Trophoblast cell (in vitro differentiated cells and primary cell): ENCODE data around the gene GP1BA.

Experiments
- DNase-seq, 2 donors: peaks; one replicate each; pipeline ENCODE4 v3.0.0-alpha.2; 2016
- H2AFZ ChIP-seq: 2 replicates; pipeline ENCODE4 v1.6.1; 2013; ENCODE audit warnings: low read length, moderate library complexity, mild to moderate bottlenecking; ENCODE audit not compliant: insufficient read depth, poor library complexity
- H2AK5ac ChIP-seq: 2 replicates; pipeline ENCODE4 v1.6.1; 2013; ENCODE audit warnings: mild to moderate bottlenecking, low read length
- H2BK120ac ChIP-seq: 2 replicates; pipeline ENCODE4 v1.6.1; 2013; ENCODE audit warnings: low read length, mild to moderate bottlenecking, moderate library complexity; ENCODE audit not compliant: insufficient read depth, poor library complexity
- H2BK12ac ChIP-seq: 2 replicates; pipeline ENCODE4 v1.6.1; 2013; ENCODE audit warnings: mild to moderate bottlenecking, low read length, moderate library complexity
- H2BK5ac ChIP-seq: 2 replicates; pipeline ENCODE4 v1.6.1; 2013; ENCODE audit warnings: low read length, low read depth, moderate library complexity, mild to moderate bottlenecking; ENCODE audit not compliant: poor library complexity
- H3K14ac ChIP-seq: 2 replicates; pipeline ENCODE4 v1.6.1; 2013; ENCODE audit warnings: mild to moderate bottlenecking, low read length
- H3K18ac ChIP-seq: 2 replicates; pipeline ENCODE4 v1.6.1; 2013; ENCODE audit warnings: mild to moderate bottlenecking, low read length
- H3K23ac ChIP-seq: 2 replicates; pipeline ENCODE4 v1.6.1; 2013; ENCODE audit warnings: low read length
- H3K27ac ChIP-seq: 2 replicates; pipeline ENCODE4 v1.5.1; 2013; ENCODE audit warnings: low read depth, mild to moderate bottlenecking, inconsistent platforms, low read length, moderate library complexity
- H3K27me3 ChIP-seq: 2 replicates; pipeline ENCODE4 v1.6.1; 2013; ENCODE audit warnings: inconsistent platforms, mild to moderate bottlenecking, low read length, moderate library complexity; ENCODE audit not compliant: insufficient read depth
- H3K36me3 ChIP-seq, 2 experiments: 1 replicate in 1 of 2; 2 replicates in 1 of 2; pipeline ENCODE4 v1.6.1; 2013; ENCODE audit warnings: low read length in 2 of 2, mild to moderate bottlenecking in 2 of 2, moderate library complexity in 1 of 2; ENCODE audit not compliant: insufficient read depth in 2 of 2, control insufficient read depth in 1 of 2
- H3K4ac ChIP-seq: 2 replicates; pipeline ENCODE4 v1.6.1; 2013; ENCODE audit warnings: low read depth, mild to moderate bottlenecking, low read length, moderate library complexity
- H3K4me1 ChIP-seq, 2 experiments: 1 replicate in 1 of 2; 2 replicates in 1 of 2; pipeline ENCODE4 v1.6.1; 2013; ENCODE audit warnings: low read length in 2 of 2, mild to moderate bottlenecking in 2 of 2, moderate library complexity in 1 of 2; ENCODE audit not compliant: insufficient read depth in 2 of 2, control insufficient read depth in 1 of 2
- H3K4me2 ChIP-seq: 2 replicates; pipeline ENCODE4 v1.6.1; 2013; ENCODE audit warnings: inconsistent platforms, mild to moderate bottlenecking, low read length, moderate library complexity
- H3K4me3 ChIP-seq: 2 replicates; pipeline ENCODE4 v1.5.1; 2013; ENCODE audit warnings: mild to moderate bottlenecking, low read depth, low read length, inconsistent platforms
- H3K79me1 ChIP-seq: one replicate; pipeline ENCODE4 v1.6.1; 2013; ENCODE audit warnings: low read length
- H3K79me2 ChIP-seq: 2 replicates; pipeline ENCODE4 v1.6.1; 2013; ENCODE audit warnings: low read length, mild to moderate bottlenecking; ENCODE audit not compliant: control insufficient read depth, insufficient read depth, poor library complexity
- H3K9ac ChIP-seq: 2 replicates; pipeline ENCODE4 v1.6.1; 2013; ENCODE audit warnings: mild to moderate bottlenecking, low read length
- H3K9me3 ChIP-seq: 2 replicates; pipeline ENCODE4 v1.6.1; 2013; ENCODE audit warnings: low read depth, mild to moderate bottlenecking, control low read depth, inconsistent platforms, low read length; ENCODE audit not compliant: insufficient read depth
- H4K12ac ChIP-seq: 2 replicates; pipeline ENCODE4 v1.6.1; 2013; ENCODE audit warnings: low read depth, mild to moderate bottlenecking, low read length, moderate library complexity
- H4K8ac ChIP-seq: 2 replicates; pipeline ENCODE4 v1.6.1; 2013; ENCODE audit warnings: low read depth, mild to moderate bottlenecking, low read length, moderate library complexity
- H4K91ac ChIP-seq: one replicate; pipeline ENCODE4 v1.6.1; 2013; ENCODE audit warnings: low read depth, mild to moderate bottlenecking, low read length, moderate library complexity
- WGBS: extraction: QIAGEN DNeasy Blood & Tissue Kit; methylation state at CpG from one replicate; pipeline ENCODE4 v1.1.7; 2013; ENCODE audit warnings: missing lambda C conversion rate; ENCODE audit not compliant: insufficient read length, insufficient coverage; ENCODE audit errors: extremely low coverage; 5-methylcytosine and 5-hydroxymethylcytosine counted together

GP1BA gene

GRCh38 chr17:4939796-4940554 lies 7.9 kb downstream of the GP1BA start, which contains the start of the genes RNF167 and SLC25A11:
TSS of gene RNF167 (plus strand) at chr17:4940268. CDS start at chr17:4940910, 642 bp downstream.
TSS of gene SLC25A11 (minus strand) at chr17:4940046. CDS start at chr17:4939910, 136 bp downstream.
- DNase-seq = peak; percentile 99 to 100
- peak within 1 kb of the TSS; percentile 38 for H2BK12ac ChIP-seq
- peak within 1 kb of the TSS; percentile 85 for H3K4me3 ChIP-seq
- peaks cover 13 to 17% of the 10 kb centered on the region in 2 experiments for H3K4me1 ChIP-seq
- H4K8ac ChIP-seq = peak within 1 kb of the TSS; percentile 94
- H3K36me3 ChIP-seq = peaks cover 42 to 55% of the 10 kb centered on the region in 2 experiments
- peak within 1 kb of the TSS; percentile 90 for H4K91ac ChIP-seq
- H3K4me2 ChIP-seq = peak within 1 kb of the TSS; percentile 93
- H2AK5ac ChIP-seq = peak within 1 kb of the TSS; percentile 95
- peak within 1 kb of the TSS; percentile 95 for H3K14ac ChIP-seq
- no peaks in the 10 kb centered on the region for H3K9me3 ChIP-seq
- peaks cover 18% of the 10 kb centered on the region for H3K79me2 ChIP-seq
- WGBS = no CpG with 5 or more reads among the region's 72 CpGs
- H3K9ac ChIP-seq = peak within 1 kb of the TSS; percentile 95
- H2BK5ac ChIP-seq = peak within 1 kb of the TSS; percentile 62
- peak within 1 kb of the TSS; percentile 90 for H3K4ac ChIP-seq
- peak within 1 kb of the TSS; percentile 89 for H4K12ac ChIP-seq
- peak within 1 kb of the TSS; percentile 84 for H2BK120ac ChIP-seq
- H3K23ac ChIP-seq = no peak within 1 kb of the TSS
- H3K79me1 ChIP-seq = peaks cover 13% of the 10 kb centered on the region
- H3K27ac ChIP-seq = peak within 1 kb of the TSS; percentile 97
- peak within 1 kb of the TSS; percentile 73 for H2AFZ ChIP-seq
- peak within 1 kb of the TSS; percentile 80 for H3K18ac ChIP-seq
- H3K27me3 ChIP-seq = no peaks in the 10 kb centered on the region

- peak overlapping the region; percentile 20 for H2AFZ ChIP-seq
- peaks cover 48 to 62% of the 10 kb centered on the region in 2 experiments for H3K36me3 ChIP-seq
- H4K12ac ChIP-seq = peak overlapping the region; percentile 87
- DNase-seq = no peak
- H3K27me3 ChIP-seq = no peaks in the 10 kb centered on the region
- peak overlapping the region; percentile 55 for H2BK5ac ChIP-seq
- H3K27ac ChIP-seq = peak overlapping the region; percentile 97
- peak overlapping the region; percentile 95 for H3K14ac ChIP-seq
- peak overlapping the region; percentile 81 for H2BK120ac ChIP-seq
- H4K8ac ChIP-seq = peak overlapping the region; percentile 92
- peaks cover 18% of the 10 kb centered on the region for H3K79me2 ChIP-seq
- H3K4me2 ChIP-seq = peak overlapping the region; percentile 93
- peak overlapping the region; percentile 95 for H2AK5ac ChIP-seq
- peak overlapping the region; percentile 88 for H4K91ac ChIP-seq
- H3K4me3 ChIP-seq = peak overlapping the region; percentile 85
- H3K4ac ChIP-seq = peak overlapping the region; percentile 90
- H3K9me3 ChIP-seq = no peaks in the 10 kb centered on the region
- H3K18ac ChIP-seq = peak overlapping the region; percentile 80
- H3K23ac ChIP-seq = no peak overlapping the region
- WGBS = no CpG with 5 or more reads among the region's 29 CpGs
- peak overlapping the region; percentile 38 for H2BK12ac ChIP-seq
- peak overlapping the region; percentile 91 for H3K9ac ChIP-seq
- H3K4me1 ChIP-seq = peaks cover 20 to 24% of the 10 kb centered on the region in 2 experiments
- peaks cover 13% of the 10 kb centered on the region for H3K79me1 ChIP-seq
Measured at GRCh38 chr17:4940555-4941318, 8.7 kb downstream of the GP1BA start.

GRCh38 chr17:4941319-4941610 lies 9.2 kb downstream of the GP1BA start:
- Histone ChIP-seq H4K12ac (no peak overlapping the region), H4K8ac (no peak overlapping the region), H2BK5ac (no peak overlapping the region), H3K4ac (peak overlapping the region; percentile 90), H3K14ac (no peak overlapping the region), H4K91ac (no peak overlapping the region), H2BK12ac (no peak overlapping the region), H2AFZ (no peak overlapping the region), H3K79me2 (peaks cover 18% of the 10 kb centered on the region), H3K4me3 (peak overlapping the region; percentile 85), H2BK120ac (no peak overlapping the region), H3K27me3 (no peaks in the 10 kb centered on the region), H3K4me1 (peaks cover 22 to 29% of the 10 kb centered on the region in 2 experiments), H3K9ac (peak overlapping the region; percentile 91), H3K4me2 (peak overlapping the region; percentile 93), H3K9me3 (no peaks in the 10 kb centered on the region), H3K36me3 (peaks cover 50 to 66% of the 10 kb centered on the region in 2 experiments), H3K18ac (no peak overlapping the region), H3K23ac (no peak overlapping the region), H3K27ac (no peak overlapping the region), H2AK5ac (no peak overlapping the region), H3K79me1 (peaks cover 13% of the 10 kb centered on the region)
- DNase-seq = no peak
- no CpG with 5 or more reads among the region's 4 CpGs for WGBS

GRCh38 chr17:4942760-4943508 lies 10.9 kb downstream of the GP1BA start:
- Histone ChIP-seq H3K4me1 (peaks cover 25 to 33% of the 10 kb centered on the region in 2 experiments), H2BK12ac (no peak overlapping the region), H3K79me2 (peaks cover 30% of the 10 kb centered on the region), H3K4ac (peak overlapping the region; percentile 40), H3K9me3 (no peaks in the 10 kb centered on the region), H3K79me1 (peaks cover 19% of the 10 kb centered on the region), H2BK120ac (no peak overlapping the region), H3K23ac (no peak overlapping the region), H3K36me3 (peaks cover 45 to 58% of the 10 kb centered on the region in 2 experiments), H3K4me3 (peak overlapping the region; percentile 14), H3K27ac (no peak overlapping the region), H2AFZ (no peak overlapping the region), H3K27me3 (no peaks in the 10 kb centered on the region), H3K14ac (no peak overlapping the region), H4K12ac (no peak overlapping the region), H4K91ac (no peak overlapping the region), H3K4me2 (no peak overlapping the region), H2BK5ac (no peak overlapping the region), H3K9ac (no peak overlapping the region), H3K18ac (no peak overlapping the region), H4K8ac (no peak overlapping the region), H2AK5ac (no peak overlapping the region)
- no CpG with 5 or more reads among the region's 13 CpGs for WGBS
- no peak for DNase-seq
